Tibial nerve (tissue), 4 donors: ENCODE measurements around the gene G3BP1. TPM values are rescaled to one million over a fixed set of nuclear protein-coding genes. Genes with fewer than 3 reads are reported as not detected.

Source experiments
- DNase-seq, 2 donors: peaks; one replicate each; pipeline ENCODE4 v3.0.0-alpha.2; 2019; ENCODE audit warnings: low spot score in 2 of 2
- H3K27ac ChIP-seq, 4 donors: fragments of 200-600 bp; sonication (generic) in 3 of 4; one replicate each; pipeline ENCODE4 v1.5.1; 2017 to 2019; ENCODE audit warnings: mild to moderate bottlenecking in 1 of 4
- H3K27me3 ChIP-seq, 2 donors: fragments of 200-600 bp; sonication (generic) in 1 of 2; one replicate each; pipeline versions ENCODE4 v1.5.1 to v1.6.0; 2017 to 2019
- H3K36me3 ChIP-seq, 3 donors: fragments of 200-600 bp; sonication (generic); one replicate each; pipeline ENCODE4 v1.5.1; 2018 to 2019
- H3K4me1 ChIP-seq, 4 donors: fragments of 200-600 bp; sonication (generic) in 3 of 4; one replicate each; pipeline ENCODE4 v1.5.1; 2017 to 2019
- H3K4me3 ChIP-seq, 4 donors: fragments of 200-600 bp; sonication (generic) in 3 of 4; one replicate each; pipeline ENCODE4 v1.5.1; 2017 to 2019; ENCODE audit warnings: mild to moderate bottlenecking in 1 of 4, moderate library complexity in 1 of 4
- H3K9me3 ChIP-seq, 4 donors: fragments of 200-600 bp; sonication (generic) in 3 of 4; one replicate each; pipeline ENCODE4 v1.5.1; 2017 to 2019
- EP300 ChIP-seq, 2 donors: sonication (generic); formaldehyde crosslinking; IDR thresholded peaks; one replicate each; pipeline ENCODE4 v1.6.1; 2017; ENCODE audit warnings: antibody characterized with exemption in 2 of 2, mild to moderate bottlenecking in 1 of 2
- POLR2A ChIP-seq, 2 donors: fragments of 450-650 bp; IDR thresholded peaks; one replicate each; pipeline ENCODE4 v1.6.1; 2017; ENCODE audit warnings: antibody characterized with exemption in 2 of 2, mild to moderate bottlenecking in 2 of 2, moderate library complexity in 2 of 2
- WGBS, 2 donors: methylation state at CpG; one replicate each; pipeline ENCODE4 v1.1.5; 2018; 5-methylcytosine and 5-hydroxymethylcytosine counted together
- total RNA-seq, 4 donors: library from RNA; depleted of rRNA; stranded (reverse); fragments of >200 nt; gene quantifications; one replicate each; pipeline ENCODE4 v1.1.0, GENCODE V29; 2016
- TF ChIP-seq, protein P1 (sequence below), 5 experiments: fragments of 200-600 bp in 3 of 5; fragments of 450-650 bp in 2 of 5; sonication (generic) in 3 of 5; IDR thresholded peaks; one replicate each; pipeline ENCODE4 v1.5.1; 2016 to 2019; ENCODE audit warnings: antibody characterized with exemption in 5 of 5, mild to moderate bottlenecking in 3 of 5, moderate library complexity in 2 of 5

Gene G3BP1
- total RNA-seq, 4 donors from 2014 or later: 78.2 to 86.7 (median 84.3) TPM

DNA sequence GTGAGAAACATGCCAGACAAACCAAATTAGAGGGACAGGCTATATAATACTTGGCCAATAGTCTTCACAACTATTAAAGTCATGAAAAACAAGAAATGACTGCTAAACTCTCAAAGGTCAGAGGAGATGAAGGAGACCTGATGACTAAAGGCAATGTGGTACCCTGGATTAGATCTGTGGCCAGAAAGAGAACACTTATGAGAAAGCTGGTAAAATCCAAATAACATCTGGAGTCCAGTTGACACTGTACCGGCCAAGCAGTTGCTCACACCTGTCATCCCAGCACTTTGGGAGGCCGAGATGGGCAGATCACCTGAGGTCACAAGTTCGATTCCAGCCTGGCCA, 37.7 kb upstream of the G3BP1 start:
- 95 to 100% methylated on average over 3 of the region's 3 CpGs for WGBS, 2 donors
- H3K36me3 ChIP-seq: peaks cover 0 to 15% (median 0%) of the 10 kb centered on the region in 3 donors
- no peaks in the 10 kb centered on the region for H3K27me3 ChIP-seq
- H3K4me1 ChIP-seq: peaks cover 0 to 9% (median 0%) of the 10 kb centered on the region in 4 donors
- no peak overlapping the region for H3K4me3 ChIP-seq
- TF ChIP-seq POLR2A (IDR thresholded peaks at IDR 0.05) (no peak), EP300 (IDR thresholded peaks at IDR 0.05) (no peak)
- TF ChIP-seq, protein P1, sequence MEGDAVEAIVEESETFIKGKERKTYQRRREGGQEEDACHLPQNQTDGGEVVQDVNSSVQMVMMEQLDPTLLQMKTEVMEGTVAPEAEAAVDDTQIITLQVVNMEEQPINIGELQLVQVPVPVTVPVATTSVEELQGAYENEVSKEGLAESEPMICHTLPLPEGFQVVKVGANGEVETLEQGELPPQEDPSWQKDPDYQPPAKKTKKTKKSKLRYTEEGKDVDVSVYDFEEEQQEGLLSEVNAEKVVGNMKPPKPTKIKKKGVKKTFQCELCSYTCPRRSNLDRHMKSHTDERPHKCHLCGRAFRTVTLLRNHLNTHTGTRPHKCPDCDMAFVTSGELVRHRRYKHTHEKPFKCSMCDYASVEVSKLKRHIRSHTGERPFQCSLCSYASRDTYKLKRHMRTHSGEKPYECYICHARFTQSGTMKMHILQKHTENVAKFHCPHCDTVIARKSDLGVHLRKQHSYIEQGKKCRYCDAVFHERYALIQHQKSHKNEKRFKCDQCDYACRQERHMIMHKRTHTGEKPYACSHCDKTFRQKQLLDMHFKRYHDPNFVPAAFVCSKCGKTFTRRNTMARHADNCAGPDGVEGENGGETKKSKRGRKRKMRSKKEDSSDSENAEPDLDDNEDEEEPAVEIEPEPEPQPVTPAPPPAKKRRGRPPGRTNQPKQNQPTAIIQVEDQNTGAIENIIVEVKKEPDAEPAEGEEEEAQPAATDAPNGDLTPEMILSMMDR (IDR thresholded peaks at IDR 0.05): no peak
- no peak overlapping the region for H3K27ac ChIP-seq
- no peak for DNase-seq
- peaks cover 0 to 6% (median 0%) of the 10 kb centered on the region in 4 donors for H3K9me3 ChIP-seq

DNA sequence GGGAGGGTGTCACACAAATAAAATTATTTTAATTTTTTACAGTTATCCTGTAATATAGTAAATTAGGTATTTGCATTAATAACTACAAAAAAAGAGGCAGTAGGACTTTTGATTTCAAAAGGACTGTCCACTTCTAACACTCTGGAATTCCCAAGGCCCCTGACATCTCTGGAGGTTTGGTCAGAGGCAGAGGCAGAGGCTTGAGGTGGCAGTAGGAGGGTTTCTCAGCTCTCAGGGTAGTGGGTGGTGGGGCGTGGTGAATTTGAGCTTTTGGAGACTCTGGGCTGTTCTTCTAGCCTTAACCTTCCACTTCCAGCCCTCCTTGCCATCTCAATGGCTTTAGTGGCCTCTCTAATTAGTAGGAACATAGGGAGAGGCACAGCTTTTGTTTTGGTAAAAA, 36.1 kb upstream of the G3BP1 start:
- no peak for DNase-seq
- TF ChIP-seq, protein P1 (IDR thresholded peaks at IDR 0.05): no peak
- TF ChIP-seq EP300 (IDR thresholded peaks at IDR 0.05) (no peak), POLR2A (IDR thresholded peaks at IDR 0.05) (no peak)
- no peak overlapping the region for H3K27ac ChIP-seq
- H3K9me3 ChIP-seq: no peaks in the 10 kb centered on the region
- 86 to 91% methylated on average over 1 of the region's 1 CpG for WGBS, 2 donors
- no peaks in the 10 kb centered on the region for H3K27me3 ChIP-seq
- H3K36me3 ChIP-seq: peaks cover 0 to 3% (median 0%) of the 10 kb centered on the region in 3 donors
- H3K4me1 ChIP-seq: peaks cover 0 to 25% (median 10%) of the 10 kb centered on the region in 4 donors
- no peak overlapping the region for H3K4me3 ChIP-seq

DNA sequence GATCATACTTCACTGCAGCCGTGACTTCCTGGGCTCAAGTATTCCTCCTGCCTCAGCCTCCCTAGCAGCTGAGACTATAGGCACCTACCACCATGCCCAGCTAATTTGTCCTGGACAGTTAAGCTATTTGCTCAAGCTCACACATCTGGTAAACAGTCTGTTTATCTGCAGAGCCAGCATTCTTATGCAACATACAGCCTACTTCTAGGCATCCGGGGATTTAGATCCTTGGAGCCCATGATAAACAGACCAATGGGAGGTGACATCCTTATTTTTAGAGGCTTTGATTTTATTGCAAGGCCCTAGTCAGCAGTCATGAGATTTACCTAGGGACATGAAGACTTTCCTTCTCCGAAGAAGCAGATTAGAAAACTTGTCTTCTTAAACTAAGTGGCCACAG, 34.3 kb upstream of the G3BP1 start:
- Histone ChIP-seq H3K9me3 (no peaks in the 10 kb centered on the region), H3K4me1 (peaks cover 0 to 36% (median 12%) of the 10 kb centered on the region in 4 donors), H3K4me3 (no peak overlapping the region), H3K27ac (no peak overlapping the region), H3K27me3 (no peaks in the 10 kb centered on the region), H3K36me3 (peaks cover 0 to 3% (median 0%) of the 10 kb centered on the region in 3 donors)
- WGBS, 2 donors: 93 to 98% methylated on average over 3 of the region's 3 CpGs
- DNase-seq: no peak
- TF ChIP-seq POLR2A (IDR thresholded peaks at IDR 0.05) (no peak), EP300 (IDR thresholded peaks at IDR 0.05) (no peak)
- TF ChIP-seq, protein P1 (IDR thresholded peaks at IDR 0.05): no peak

DNA sequence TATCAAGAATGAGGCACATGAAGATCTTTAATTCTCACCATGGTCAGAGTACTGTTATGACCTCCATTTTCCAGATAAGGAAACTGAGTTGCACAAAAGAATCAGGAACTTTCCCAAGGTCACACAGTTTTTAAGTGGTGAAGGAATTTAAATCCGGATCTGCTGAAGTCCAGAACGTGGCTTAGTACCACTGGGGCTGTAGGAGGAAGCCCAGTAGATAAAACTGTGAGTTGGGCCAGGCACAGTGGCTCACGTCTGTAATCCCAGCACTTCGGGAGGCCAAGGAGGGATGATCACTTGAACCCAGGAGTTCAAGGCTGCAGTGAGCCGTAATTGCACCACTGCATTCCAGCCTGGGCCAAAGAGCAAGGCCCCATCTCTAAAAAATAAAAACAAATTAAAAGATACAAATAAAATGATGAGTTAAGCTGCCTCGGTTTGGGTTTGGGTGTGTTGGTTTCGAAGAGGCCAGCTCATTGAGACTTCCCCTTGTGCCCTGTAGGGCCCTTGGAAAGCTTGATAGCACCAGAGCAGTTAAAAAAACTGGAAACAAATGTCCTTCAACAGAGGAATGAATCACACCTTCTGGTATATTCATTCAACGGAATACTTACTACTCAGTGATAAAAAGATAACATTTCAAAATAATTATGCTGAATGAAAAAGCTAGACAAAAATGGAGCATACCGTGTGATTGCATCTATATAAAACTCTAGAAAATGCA, 33.5 kb upstream of the G3BP1 start:
- no peaks in the 10 kb centered on the region for H3K27me3 ChIP-seq
- DNase-seq: no peak
- peaks cover 0 to 39% (median 12%) of the 10 kb centered on the region in 4 donors for H3K4me1 ChIP-seq
- H3K9me3 ChIP-seq: no peaks in the 10 kb centered on the region
- peak overlapping the region in 2 of 4 donors; percentile 9 to 38 for H3K27ac ChIP-seq
- no peak overlapping the region for H3K4me3 ChIP-seq
- peaks cover 0 to 8% (median 0%) of the 10 kb centered on the region in 3 donors for H3K36me3 ChIP-seq
- TF ChIP-seq, protein P1 (IDR thresholded peaks at IDR 0.05): no peak
- no peak for TF ChIP-seq EP300 (IDR thresholded peaks at IDR 0.05)
- no peak for TF ChIP-seq POLR2A (IDR thresholded peaks at IDR 0.05)
- WGBS, 2 donors: 51 to 68% methylated on average over 9 of the region's 9 CpGs

DNA sequence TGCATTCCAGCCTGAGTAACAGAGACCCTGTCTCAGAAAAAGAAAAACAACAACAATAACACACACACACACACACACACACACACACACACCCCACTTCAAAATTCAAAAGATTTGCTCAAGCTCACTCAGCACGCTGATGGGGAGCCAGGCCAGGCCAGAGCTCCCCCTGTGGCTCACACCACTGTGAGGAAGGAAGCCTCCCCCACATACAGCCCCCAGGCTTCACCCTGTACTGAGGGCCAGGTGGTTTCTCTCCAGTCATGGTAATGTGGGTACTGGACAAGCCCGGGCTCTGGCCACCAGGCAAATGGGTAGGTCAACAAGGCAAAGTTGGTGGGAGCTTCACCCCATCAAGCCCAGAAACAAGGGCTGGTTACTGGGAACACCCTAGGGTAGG, 32.4 kb upstream of the G3BP1 start:
- WGBS, 2 donors: 68 to 77% methylated on average over 2 of the region's 2 CpGs
- H3K36me3 ChIP-seq: peaks cover 0 to 9% (median 0%) of the 10 kb centered on the region in 3 donors
- TF ChIP-seq, protein P1 (IDR thresholded peaks at IDR 0.05): no peak
- no peak for TF ChIP-seq POLR2A (IDR thresholded peaks at IDR 0.05)
- TF ChIP-seq EP300 (IDR thresholded peaks at IDR 0.05): no peak
- DNase-seq: no peak
- H3K27ac ChIP-seq: peak overlapping the region in 3 of 4 donors; percentile 60 to 79 (median 76)
- H3K4me1 ChIP-seq: peaks cover 0 to 39% (median 12%) of the 10 kb centered on the region in 4 donors
- no peak overlapping the region for H3K4me3 ChIP-seq
- no peaks in the 10 kb centered on the region for H3K9me3 ChIP-seq
- H3K27me3 ChIP-seq: no peaks in the 10 kb centered on the region
